Activated CD8-positive, alpha-beta T cell treated with anti-CD3 and anti-CD28 coated beads for 36 hours (primary cell): ENCODE results near the gene TRPC4AP. TPM values are rescaled to one million over a fixed set of nuclear protein-coding genes. Genes with fewer than 3 reads are reported as not detected.
A peak's percentile ranks its signal among the peaks of the same experiment; 100 is the strongest.
"Not testable (repeated sequence)": the region's sequence is repeated elsewhere in the genome, so short reads cannot be mapped to it uniquely, and the experiment has no call there.

Experiments used
- ATAC-seq: fragments of 200-7000 bp; cut with Tn5 transposase; one replicate; pipeline ENCODE4 v1.10.0; 2021; ENCODE audit warnings: mild to moderate bottlenecking, moderate library complexity
- CTCF ChIA-PET: fragments of 350-600 bp; sonication (Branson Sonifier 250); formaldehyde crosslinking; loops from one replicate; lab custom pipeline; 2021; ENCODE audit warnings: antibody characterized with exemption; lab: Charles Lee
- POLR2A ChIA-PET: fragments of 350-600 bp; sonication (Branson Sonifier 250); formaldehyde crosslinking; loops from one replicate; lab custom pipeline; 2021; ENCODE audit warnings: antibody characterized with exemption; lab: Charles Lee
- DNase-seq: peaks from one replicate; pipeline ENCODE4 v3.0.0-alpha.2; 2020
- H3K27ac Mint-ChIP-seq: one replicate; pipeline ENCODE4 v1.8.0; 2021; ENCODE audit warnings: mild to moderate bottlenecking, mixed read lengths
- H3K27me3 Mint-ChIP-seq: one replicate; pipeline ENCODE4 v1.8.0; 2021; ENCODE audit warnings: mixed read lengths
- H3K36me3 Mint-ChIP-seq: one replicate; pipeline ENCODE4 v1.8.0; 2021; ENCODE audit warnings: low read depth, mixed read lengths
- H3K4me1 Mint-ChIP-seq: one replicate; pipeline ENCODE4 v1.8.0; 2021; ENCODE audit warnings: low read depth, mixed read lengths
- H3K4me3 Mint-ChIP-seq: one replicate; pipeline ENCODE4 v1.8.0; 2021; ENCODE audit warnings: mild to moderate bottlenecking, moderate library complexity, mixed read lengths
- H3K9me3 Mint-ChIP-seq: one replicate; pipeline ENCODE4 v1.8.0; 2021; ENCODE audit warnings: mixed read lengths
- intact Hi-C: fragments of 100-400 bp; cut with micrococcal nuclease; formaldehyde crosslinking; loops from one replicate; pipeline ENCODE4 v1.10.0; 2022
- total RNA-seq, 2 experiments: library from RNA; stranded (reverse); gene quantifications; one replicate each; pipeline ENCODE4 v1.2.3, GENCODE V29; 2021
- TF ChIP-seq, protein P1 (sequence below): fragments of 200-600 bp; IDR thresholded peaks from one replicate; pipeline ENCODE4 v1.8.0; 2022; ENCODE audit warnings: antibody characterized with exemption, mild to moderate bottlenecking

Gene TRPC4AP
- total RNA-seq, 2 experiments from 2014 or later, result 34.2 to 38.2 TPM

GRCh38 chr20:35116258-35116657 lies 23.7 kb upstream of the TRPC4AP start:
- intact Hi-C loops, result no loop called here
- H3K27ac Mint-ChIP-seq, result peak overlapping the region; percentile 11
- DNase-seq, result no peak
- H3K27me3 Mint-ChIP-seq, result no peaks in the 10 kb centered on the region
- H3K4me3 Mint-ChIP-seq, result no peak overlapping the region
- H3K4me1 Mint-ChIP-seq, result peaks cover 6% of the 10 kb centered on the region
- ChIA-PET POLR2A (interaction anchor here (1.5 kb wide), 1 partner anchor 10 kb away, joined by 4 read pairs; no protein-coding TSS in a partner anchor), CTCF (interaction anchor here (0.8 kb wide), 1 partner anchor 20 kb away, joined by 4 read pairs; no protein-coding TSS in a partner anchor)
- H3K36me3 Mint-ChIP-seq, result peaks cover 11% of the 10 kb centered on the region
- H3K9me3 Mint-ChIP-seq, result no peaks in the 10 kb centered on the region
- ATAC-seq, result no peak
- TF ChIP-seq, protein P1, sequence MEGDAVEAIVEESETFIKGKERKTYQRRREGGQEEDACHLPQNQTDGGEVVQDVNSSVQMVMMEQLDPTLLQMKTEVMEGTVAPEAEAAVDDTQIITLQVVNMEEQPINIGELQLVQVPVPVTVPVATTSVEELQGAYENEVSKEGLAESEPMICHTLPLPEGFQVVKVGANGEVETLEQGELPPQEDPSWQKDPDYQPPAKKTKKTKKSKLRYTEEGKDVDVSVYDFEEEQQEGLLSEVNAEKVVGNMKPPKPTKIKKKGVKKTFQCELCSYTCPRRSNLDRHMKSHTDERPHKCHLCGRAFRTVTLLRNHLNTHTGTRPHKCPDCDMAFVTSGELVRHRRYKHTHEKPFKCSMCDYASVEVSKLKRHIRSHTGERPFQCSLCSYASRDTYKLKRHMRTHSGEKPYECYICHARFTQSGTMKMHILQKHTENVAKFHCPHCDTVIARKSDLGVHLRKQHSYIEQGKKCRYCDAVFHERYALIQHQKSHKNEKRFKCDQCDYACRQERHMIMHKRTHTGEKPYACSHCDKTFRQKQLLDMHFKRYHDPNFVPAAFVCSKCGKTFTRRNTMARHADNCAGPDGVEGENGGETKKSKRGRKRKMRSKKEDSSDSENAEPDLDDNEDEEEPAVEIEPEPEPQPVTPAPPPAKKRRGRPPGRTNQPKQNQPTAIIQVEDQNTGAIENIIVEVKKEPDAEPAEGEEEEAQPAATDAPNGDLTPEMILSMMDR, result no peak

DNA sequence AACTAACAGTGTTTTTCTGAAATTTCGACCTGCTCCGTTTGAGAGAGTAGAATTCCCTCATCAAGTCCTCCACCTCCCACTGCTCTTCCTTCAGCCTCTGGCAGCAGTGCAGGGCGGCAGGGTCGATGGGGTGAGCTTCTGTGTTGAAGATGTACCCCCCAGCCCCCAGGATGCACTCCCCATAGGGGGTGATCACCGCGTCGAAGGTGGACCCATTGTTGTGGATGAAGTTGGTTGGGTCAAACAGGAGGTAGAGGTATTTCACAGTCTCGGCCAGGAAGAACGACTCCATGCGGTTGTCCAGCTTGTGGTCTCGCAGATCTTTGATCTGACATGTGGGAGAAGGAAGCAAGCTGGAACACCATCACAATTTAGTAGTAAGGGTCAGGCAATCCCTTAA lies 23.0 kb upstream of the TRPC4AP start:
- DNase-seq (no peak), ATAC-seq (no peak)
- TF ChIP-seq, protein P1, result no peak
- Mint-ChIP-seq H3K36me3 (peaks cover 9% of the 10 kb centered on the region), H3K9me3 (no peaks in the 10 kb centered on the region), H3K27me3 (no peaks in the 10 kb centered on the region), H3K4me1 (peaks cover 8% of the 10 kb centered on the region), H3K4me3 (no peak overlapping the region), H3K27ac (no peak overlapping the region)
- ChIA-PET POLR2A (interaction anchor here (1.5 kb wide), 1 partner anchor 11 kb away, joined by 4 read pairs; no protein-coding TSS in a partner anchor), CTCF (interaction anchor here (1.0 kb wide), 1 partner anchor 94 kb away, joined by 3 read pairs; no protein-coding TSS in a partner anchor)
- intact Hi-C loops, result no loop called here

GRCh38 chr20:35112276-35112675 lies 19.7 kb upstream of the TRPC4AP start:
- ATAC-seq, H3K4me3 Mint-ChIP-seq, H3K4me1 Mint-ChIP-seq, DNase-seq, intact Hi-C loops, H3K27me3 Mint-ChIP-seq, H3K36me3 Mint-ChIP-seq, H3K9me3 Mint-ChIP-seq, POLR2A ChIA-PET, H3K27ac Mint-ChIP-seq: not testable (repeated sequence)
- CTCF ChIA-PET, result interaction anchor here (1.6 kb wide), 1 partner anchor 97 kb away, joined by 6 read pairs; no protein-coding TSS in a partner anchor

- no peaks in the 10 kb centered on the region for H3K27me3 Mint-ChIP-seq
- TF ChIP-seq, protein P1, result no peak
- intact Hi-C loops, result no loop called here
- H3K9me3 Mint-ChIP-seq, result no peaks in the 10 kb centered on the region
- POLR2A ChIA-PET, result interaction anchor here (0.9 kb wide), 2 partner anchors 12 to 346 kb away, joined by 3 read pairs; no protein-coding TSS in a partner anchor
- no peak for DNase-seq
- CTCF ChIA-PET, result interaction anchor here (1.4 to 1.6 kb wide), 2 partner anchors 15 to 98 kb away, joined by 6 to 7 read pairs; no protein-coding TSS in a partner anchor
- H3K27ac Mint-ChIP-seq, result peak overlapping the region; percentile 53
- peaks cover 4% of the 10 kb centered on the region for H3K36me3 Mint-ChIP-seq
- peaks cover 6% of the 10 kb centered on the region for H3K4me1 Mint-ChIP-seq
- no peak overlapping the region for H3K4me3 Mint-ChIP-seq
- ATAC-seq, result no peak
Observed at GRCh38 chr20:35111141-35111888, 18.7 kb upstream of the TRPC4AP start.

- ATAC-seq, result no peak
- CTCF ChIA-PET, result no interaction called here
- TF ChIP-seq, protein P1, result no peak
- H3K4me3 Mint-ChIP-seq, result no peak overlapping the region
- H3K27ac Mint-ChIP-seq, result no peak overlapping the region
- DNase-seq, result no peak
- H3K9me3 Mint-ChIP-seq, result no peaks in the 10 kb centered on the region
- peaks cover 6% of the 10 kb centered on the region for H3K4me1 Mint-ChIP-seq
- no peaks in the 10 kb centered on the region for H3K27me3 Mint-ChIP-seq
- intact Hi-C loops, result no loop called here
- POLR2A ChIA-PET, result no interaction called here
- no peaks in the 10 kb centered on the region for H3K36me3 Mint-ChIP-seq
Observed at GRCh38 chr20:35108921-35109320, 16.3 kb upstream of the TRPC4AP start.
